ENCODE results near the gene METAP1. TPM values are rescaled to one million over a fixed set of nuclear protein-coding genes. Genes with fewer than 3 reads are reported as not detected.

The METAP1 gene
- total RNA-seq, 1 experiment from 2014 or later, result 60.5 TPM

DNA sequence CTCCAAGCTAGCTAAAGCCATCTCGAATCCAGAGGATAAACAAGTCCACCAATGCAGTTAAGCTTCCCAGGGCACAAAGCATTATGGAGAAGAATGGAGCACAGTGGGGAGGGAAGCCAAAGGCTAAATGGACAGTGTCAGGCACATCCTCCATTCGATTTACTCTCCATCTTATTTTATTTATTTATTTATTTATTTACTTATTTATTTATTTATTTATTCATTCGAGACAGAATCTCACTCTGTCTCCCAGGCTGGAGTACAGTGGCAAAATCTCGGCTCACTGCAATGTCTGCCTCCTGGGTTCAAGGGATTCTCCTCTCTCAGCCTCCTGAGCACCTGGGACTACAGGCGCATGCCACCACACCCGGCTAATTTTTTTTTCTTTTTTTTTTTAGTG, 40.3 kb upstream of the METAP1 start:
- Mint-ChIP-seq H3K27me3 (ENCODE audit: unreplicated experiment) (no peaks in the 10 kb centered on the region), H3K9me3 (ENCODE audit: low read depth, unreplicated experiment) (peaks cover 2% of the 10 kb centered on the region), H3K4me1 (ENCODE audit: low read depth, unreplicated experiment) (no peaks in the 10 kb centered on the region), H3K36me3 (ENCODE audit: insufficient read depth, unreplicated experiment) (no peaks in the 10 kb centered on the region), H3K4me3 (ENCODE audit: low read depth, unreplicated experiment) (no peak overlapping the region), H3K27ac (ENCODE audit: unreplicated experiment) (no peak overlapping the region)
- DNase-seq, result no peak
- CTCF ChIA-PET, result no interaction called here
- intact Hi-C loops (cut with micrococcal nuclease; ENCODE audit: unreplicated experiment), result no loop called here
- TF ChIP-seq, protein P1, sequence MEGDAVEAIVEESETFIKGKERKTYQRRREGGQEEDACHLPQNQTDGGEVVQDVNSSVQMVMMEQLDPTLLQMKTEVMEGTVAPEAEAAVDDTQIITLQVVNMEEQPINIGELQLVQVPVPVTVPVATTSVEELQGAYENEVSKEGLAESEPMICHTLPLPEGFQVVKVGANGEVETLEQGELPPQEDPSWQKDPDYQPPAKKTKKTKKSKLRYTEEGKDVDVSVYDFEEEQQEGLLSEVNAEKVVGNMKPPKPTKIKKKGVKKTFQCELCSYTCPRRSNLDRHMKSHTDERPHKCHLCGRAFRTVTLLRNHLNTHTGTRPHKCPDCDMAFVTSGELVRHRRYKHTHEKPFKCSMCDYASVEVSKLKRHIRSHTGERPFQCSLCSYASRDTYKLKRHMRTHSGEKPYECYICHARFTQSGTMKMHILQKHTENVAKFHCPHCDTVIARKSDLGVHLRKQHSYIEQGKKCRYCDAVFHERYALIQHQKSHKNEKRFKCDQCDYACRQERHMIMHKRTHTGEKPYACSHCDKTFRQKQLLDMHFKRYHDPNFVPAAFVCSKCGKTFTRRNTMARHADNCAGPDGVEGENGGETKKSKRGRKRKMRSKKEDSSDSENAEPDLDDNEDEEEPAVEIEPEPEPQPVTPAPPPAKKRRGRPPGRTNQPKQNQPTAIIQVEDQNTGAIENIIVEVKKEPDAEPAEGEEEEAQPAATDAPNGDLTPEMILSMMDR (IDR thresholded peaks at IDR 0.05; ENCODE audit: unreplicated experiment), result no peak
- BruUV-seq (replicated peaks), result no TSS peak

DNA sequence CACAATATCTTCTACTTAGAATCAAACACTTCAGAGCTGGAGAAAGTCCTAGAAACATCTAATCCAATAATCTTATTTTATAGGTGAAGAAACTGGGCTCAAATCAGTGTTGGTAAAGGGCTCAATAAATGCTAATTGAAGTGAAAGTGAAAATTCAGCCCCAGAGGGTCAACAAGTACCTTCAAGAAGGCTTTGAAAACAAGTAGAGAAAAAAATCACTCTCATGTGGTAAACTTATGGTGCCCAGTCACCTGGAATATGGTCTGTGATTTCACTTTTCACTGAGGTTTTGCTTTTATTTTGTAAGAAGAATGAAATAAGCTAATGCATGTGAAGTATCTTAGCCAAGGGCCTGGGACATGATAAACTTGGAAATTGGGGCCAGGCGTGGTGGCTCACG, 37.5 kb upstream of the METAP1 start:
- CTCF ChIA-PET, result no interaction called here

DNA sequence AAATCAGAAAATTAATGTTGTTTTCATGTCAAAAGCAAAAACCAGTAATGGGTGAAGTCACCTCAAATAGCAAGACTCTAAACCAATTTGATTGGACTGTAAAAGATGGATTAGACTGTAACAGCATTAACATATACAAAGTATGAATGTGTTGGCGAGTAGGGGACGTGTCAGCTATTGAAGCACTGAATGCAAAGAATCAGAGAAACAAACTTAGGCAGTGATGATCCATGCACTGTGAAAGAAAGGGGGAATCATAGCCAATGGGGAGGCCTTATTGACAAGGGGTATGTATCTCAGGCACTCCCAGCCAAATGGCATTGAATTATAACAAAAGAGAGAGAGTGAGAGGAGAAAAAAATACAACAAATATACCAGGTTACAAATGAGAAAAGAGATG, 36.1 kb upstream of the METAP1 start:
- no peak overlapping the region for H3K4me3 Mint-ChIP-seq (ENCODE audit: low read depth, unreplicated experiment)
- peaks cover 7% of the 10 kb centered on the region for H3K4me1 Mint-ChIP-seq (ENCODE audit: low read depth, unreplicated experiment)
- H3K36me3 Mint-ChIP-seq (ENCODE audit: insufficient read depth, unreplicated experiment), result no peaks in the 10 kb centered on the region
- intact Hi-C loops (cut with micrococcal nuclease; ENCODE audit: unreplicated experiment), result no loop called here
- no TSS peak for BruUV-seq (replicated peaks)
- no peak overlapping the region for H3K27ac Mint-ChIP-seq (ENCODE audit: unreplicated experiment)
- DNase-seq, result no peak
- CTCF ChIA-PET, result no interaction called here
- H3K9me3 Mint-ChIP-seq (ENCODE audit: low read depth, unreplicated experiment), result peaks cover 2% of the 10 kb centered on the region
- H3K27me3 Mint-ChIP-seq (ENCODE audit: unreplicated experiment), result no peaks in the 10 kb centered on the region
- TF ChIP-seq, protein P1 (IDR thresholded peaks at IDR 0.05; ENCODE audit: unreplicated experiment), result no peak

More for the DNA sequence above, 37.5 kb upstream of the METAP1 start:
- no peak for DNase-seq
- intact Hi-C loops (cut with micrococcal nuclease; ENCODE audit: unreplicated experiment), result no loop called here
- Mint-ChIP-seq H3K4me1 (ENCODE audit: low read depth, unreplicated experiment) (no peaks in the 10 kb centered on the region), H3K36me3 (ENCODE audit: insufficient read depth, unreplicated experiment) (no peaks in the 10 kb centered on the region), H3K4me3 (ENCODE audit: low read depth, unreplicated experiment) (no peak overlapping the region), H3K9me3 (ENCODE audit: low read depth, unreplicated experiment) (peaks cover 2% of the 10 kb centered on the region), H3K27ac (ENCODE audit: unreplicated experiment) (no peak overlapping the region), H3K27me3 (ENCODE audit: unreplicated experiment) (no peaks in the 10 kb centered on the region)
- TF ChIP-seq, protein P1 (IDR thresholded peaks at IDR 0.05; ENCODE audit: unreplicated experiment), result no peak
- BruUV-seq (replicated peaks), result no TSS peak

DNA sequence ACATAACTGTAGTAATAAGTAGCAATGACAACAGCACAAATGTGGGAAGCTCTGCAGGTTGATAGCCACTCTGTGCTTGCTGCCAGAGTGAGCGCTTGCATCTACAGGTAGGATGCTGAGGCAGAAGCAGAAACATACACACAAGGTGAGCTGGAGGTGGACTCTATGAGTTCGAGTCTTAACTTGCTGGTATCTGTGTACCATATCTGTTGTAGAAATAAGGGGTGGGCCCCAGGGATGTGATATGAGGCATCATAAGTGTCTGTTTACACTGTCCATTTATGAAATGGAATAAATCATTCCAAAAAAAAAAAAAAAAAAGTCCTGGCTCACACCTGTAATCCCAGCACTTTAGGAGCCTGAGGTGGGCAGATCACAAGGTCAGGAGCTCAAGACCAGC, 33.8 kb upstream of the METAP1 start:
- Mint-ChIP-seq H3K36me3 (ENCODE audit: insufficient read depth, unreplicated experiment) (no peaks in the 10 kb centered on the region), H3K27ac (ENCODE audit: unreplicated experiment) (no peak overlapping the region), H3K4me3 (ENCODE audit: low read depth, unreplicated experiment) (no peak overlapping the region), H3K4me1 (ENCODE audit: low read depth, unreplicated experiment) (peaks cover 7% of the 10 kb centered on the region), H3K9me3 (ENCODE audit: low read depth, unreplicated experiment) (peaks cover 2% of the 10 kb centered on the region), H3K27me3 (ENCODE audit: unreplicated experiment) (no peaks in the 10 kb centered on the region)
- TF ChIP-seq, protein P1 (IDR thresholded peaks at IDR 0.05; ENCODE audit: unreplicated experiment), result no peak
- no peak for DNase-seq
- intact Hi-C loops (cut with micrococcal nuclease; ENCODE audit: unreplicated experiment), result no loop called here
- CTCF ChIA-PET, result interaction anchor here (0.7 kb wide), 1 partner anchor 671 kb away, joined by 4 read pairs; no protein-coding TSS in a partner anchor
- no TSS peak for BruUV-seq (replicated peaks)
